RWPE2 (cell line): ENCODE results near the gene LOC128125822.

Experiments used
- ATAC-seq: fragments of 200-7000 bp; cut with Tn5 transposase; 3 replicates; pipeline ENCODE4 v1.9.1; 2021; ENCODE audit warnings: low read depth
- DNase-seq: peaks from one replicate; pipeline ENCODE4 v3.0.0-alpha.2; 2020; ENCODE audit warnings: low spot score
- H3K27ac ChIP-seq: fragments of 450-650 bp; 2 replicates; pipeline ENCODE4 v1.5.1; 2017; ENCODE audit warnings: mild to moderate bottlenecking; ENCODE audit not compliant: poor library complexity, severe bottlenecking
- H3K27me3 ChIP-seq: fragments of 250-450 bp; sonication (Bioruptor Pico); 2 replicates; pipeline ENCODE4 v1.5.1; 2021; ENCODE audit warnings: mild to moderate bottlenecking, moderate library complexity; ENCODE audit not compliant: insufficient read depth, poor library complexity, severe bottlenecking
- H3K36me3 ChIP-seq: fragments of 250-450 bp; sonication (Bioruptor Pico); 2 replicates; pipeline ENCODE4 v1.5.1; 2020; ENCODE audit warnings: low read depth, mild to moderate bottlenecking, moderate library complexity
- H3K4me1 ChIP-seq: fragments of 250-450 bp; sonication (Bioruptor Pico); 2 replicates; pipeline ENCODE4 v1.5.1; 2021; ENCODE audit warnings: mild to moderate bottlenecking, moderate library complexity; ENCODE audit not compliant: insufficient read depth, poor library complexity, severe bottlenecking
- H3K4me3 ChIP-seq: fragments of 250-450 bp; sonication (Bioruptor Pico); 2 replicates; pipeline ENCODE4 v1.5.1; 2021; ENCODE audit warnings: mild to moderate bottlenecking, moderate library complexity; ENCODE audit not compliant: severe bottlenecking
- H3K9me3 ChIP-seq: fragments of 250-450 bp; sonication (Bioruptor Pico); 2 replicates; pipeline ENCODE4 v1.5.1; 2021; ENCODE audit warnings: mild to moderate bottlenecking, moderate library complexity; ENCODE audit not compliant: severe bottlenecking
- CTCF ChIP-seq: fragments of 450-650 bp; IDR thresholded peaks from one replicate; pipeline ENCODE4 v1.5.1; 2017; ENCODE audit warnings: mild to moderate bottlenecking, moderate library complexity; ENCODE audit not compliant: poor library complexity, severe bottlenecking

Gene LOC128125822

GRCh38 chr6:63533952-63534351 lies 38.3 kb upstream of the LOC128125822 start:
- Histone ChIP-seq H3K27me3 (no peaks in the 10 kb centered on the region), H3K36me3 (peaks cover 13% of the 10 kb centered on the region), H3K9me3 (no peaks in the 10 kb centered on the region), H3K27ac (no peak overlapping the region), H3K4me3 (no peak overlapping the region), H3K4me1 (peaks cover 47% of the 10 kb centered on the region)
- DNase-seq = no peak
- no peak for TF ChIP-seq CTCF
- no peak for ATAC-seq

- no peak for TF ChIP-seq CTCF
- Histone ChIP-seq H3K27ac (peak overlapping the region; percentile 90), H3K4me3 (no peak overlapping the region), H3K4me1 (peaks cover 28% of the 10 kb centered on the region), H3K36me3 (peaks cover 7% of the 10 kb centered on the region), H3K9me3 (no peaks in the 10 kb centered on the region), H3K27me3 (no peaks in the 10 kb centered on the region)
- ATAC-seq (peak; percentile 98), DNase-seq (peak; percentile 84)
Observed at GRCh38 chr6:63537201-63537958, 34.9 kb upstream of the LOC128125822 start.

GRCh38 chr6:63537959-63538300 lies 34.4 kb upstream of the LOC128125822 start:
- H3K36me3 ChIP-seq = peaks cover 6% of the 10 kb centered on the region
- no peaks in the 10 kb centered on the region for H3K27me3 ChIP-seq
- DNase-seq (no peak), ATAC-seq (0 out of 3 replicates have a peak, but pooled peaks have one; percentile 6)
- TF ChIP-seq CTCF = no peak
- H3K4me1 ChIP-seq = peaks cover 28% of the 10 kb centered on the region
- H3K27ac ChIP-seq = peak overlapping the region; percentile 90
- H3K9me3 ChIP-seq = no peaks in the 10 kb centered on the region
- no peak overlapping the region for H3K4me3 ChIP-seq

DNA sequence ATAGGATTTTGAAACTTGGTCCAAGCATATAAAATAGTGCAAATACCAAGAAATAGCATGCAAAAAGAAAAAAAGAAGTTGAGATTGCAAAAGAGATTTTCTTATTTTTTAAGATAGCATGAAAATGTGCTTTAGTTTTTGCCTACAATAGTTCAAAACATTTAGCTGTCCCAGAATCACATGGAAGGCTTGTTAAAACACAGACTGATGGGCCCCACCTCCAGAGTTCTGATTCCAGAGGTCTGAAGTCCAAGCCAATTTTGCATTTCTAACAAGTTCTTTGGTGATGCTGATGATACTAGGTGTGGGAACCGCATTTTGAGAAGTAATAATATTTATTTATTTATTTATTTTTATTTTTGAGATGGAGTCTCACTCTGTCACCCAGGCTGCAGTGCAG lies 33.7 kb upstream of the LOC128125822 start:
- no peaks in the 10 kb centered on the region for H3K9me3 ChIP-seq
- H3K4me1 ChIP-seq = peaks cover 29% of the 10 kb centered on the region
- ATAC-seq (no peak), DNase-seq (no peak)
- H3K36me3 ChIP-seq = no peaks in the 10 kb centered on the region
- no peak overlapping the region for H3K4me3 ChIP-seq
- H3K27ac ChIP-seq = peak overlapping the region; percentile 90
- TF ChIP-seq CTCF = no peak
- H3K27me3 ChIP-seq = no peaks in the 10 kb centered on the region

GRCh38 chr6:63543001-63543400 lies 29.3 kb upstream of the LOC128125822 start:
- H3K27ac ChIP-seq = no peak overlapping the region
- no peaks in the 10 kb centered on the region for H3K27me3 ChIP-seq
- H3K4me3 ChIP-seq = no peak overlapping the region
- TF ChIP-seq CTCF = no peak
- no peak for DNase-seq
- H3K4me1 ChIP-seq = peaks cover 20% of the 10 kb centered on the region
- ATAC-seq = no peak
- no peaks in the 10 kb centered on the region for H3K36me3 ChIP-seq
- no peaks in the 10 kb centered on the region for H3K9me3 ChIP-seq
